Activated CD8-positive, alpha-beta memory T cell treated with anti-CD3 and anti-CD28 coated beads for 36 hours (primary cell): ENCODE results near the gene CD109. TPM values are rescaled to one million over a fixed set of nuclear protein-coding genes. Genes with fewer than 3 reads are reported as not detected.
"Not testable (repeated sequence)": the region's sequence is repeated elsewhere in the genome, so short reads cannot be mapped to it uniquely, and the experiment has no call there.

Experiments used
- CTCF ChIA-PET: fragments of 350-600 bp; sonication (Branson Sonifier 250); formaldehyde crosslinking; loops from one replicate; lab custom pipeline; 2021; ENCODE audit warnings: antibody characterized with exemption; lab: Charles Lee
- POLR2A ChIA-PET: fragments of 350-600 bp; sonication (Branson Sonifier 250); formaldehyde crosslinking; loops from one replicate; lab custom pipeline; 2021; ENCODE audit warnings: antibody characterized with exemption; lab: Charles Lee
- total RNA-seq, 2 experiments: library from RNA; stranded (reverse); gene quantifications; one replicate each; pipeline ENCODE4 v1.2.3, GENCODE V29; 2021

Gene CD109
- total RNA-seq, 2 experiments from 2014 or later: 15.4 to 15.8 TPM

- POLR2A ChIA-PET, CTCF ChIA-PET: not testable (repeated sequence)
Measured at GRCh38 chr6:73679846-73680245, 16.2 kb upstream of the CD109 start.

- CTCF ChIA-PET: no interaction called here
- POLR2A ChIA-PET: no interaction called here
Measured at GRCh38 chr6:73680289-73680918, 15.6 kb upstream of the CD109 start.

- POLR2A ChIA-PET, CTCF ChIA-PET: not testable (repeated sequence)
Measured at GRCh38 chr6:73683574-73683973, 12.4 kb upstream of the CD109 start.

GRCh38 chr6:73688351-73688750, 7.7 kb upstream of the CD109 start:
- ChIA-PET POLR2A (no interaction called here), CTCF (interaction anchor here (0.9 kb wide), 1 partner anchor 11 kb away, joined by 3 read pairs; no protein-coding TSS in a partner anchor)

- ChIA-PET POLR2A (no interaction called here), CTCF (interaction anchor here (0.6 kb wide), 1 partner anchor 310 kb away, joined by 5 read pairs; no protein-coding TSS in a partner anchor)
Measured at GRCh38 chr6:73690056-73690455, 5.9 kb upstream of the CD109 start.

GRCh38 chr6:73691512-73691911, 4.5 kb upstream of the CD109 start:
- POLR2A ChIA-PET: no interaction called here

GRCh38 chr6:73694711-73695411, 1.1 kb upstream of the CD109 start:
- POLR2A ChIA-PET: no interaction called here
- CTCF ChIA-PET: interaction anchor here (1.7 kb wide), 1 partner anchor 19 kb away, joined by 4 read pairs; no protein-coding TSS in a partner anchor

More at GRCh38 chr6:73691512-73691911, 4.5 kb upstream of the CD109 start:
- CTCF ChIA-PET: interaction anchor here (0.6 to 1.5 kb wide), 4 partner anchors 37 to 47 kb away, joined by 3 to 4 read pairs (median 4); no protein-coding TSS in a partner anchor

GRCh38 chr6:73696966-73697655, 1.1 kb downstream of the CD109 start:
- CTCF ChIA-PET: no interaction called here
- POLR2A ChIA-PET: no interaction called here

GRCh38 chr6:73699676-73700459, 3.9 kb downstream of the CD109 start:
- CTCF ChIA-PET: interaction anchor here (1.4 kb wide), 1 partner anchor 1509 kb away, joined by 3 read pairs; no protein-coding TSS in a partner anchor
- POLR2A ChIA-PET: no interaction called here

GRCh38 chr6:73702444-73702843, 6.4 kb downstream of the CD109 start:
- POLR2A ChIA-PET: no interaction called here
- CTCF ChIA-PET: interaction anchor here (1.2 kb wide), 1 partner anchor 30 kb away, joined by 3 read pairs; no protein-coding TSS in a partner anchor

GRCh38 chr6:73703466-73703865, 7.5 kb downstream of the CD109 start:
- POLR2A ChIA-PET: no interaction called here
- CTCF ChIA-PET: interaction anchor here (1.2 kb wide), 1 partner anchor 29 kb away, joined by 3 read pairs; no protein-coding TSS in a partner anchor

GRCh38 chr6:73704260-73704659, 8.3 kb downstream of the CD109 start:
- ChIA-PET POLR2A (no interaction called here), CTCF (no interaction called here)

GRCh38 chr6:73704798-73705197, 8.8 kb downstream of the CD109 start:
- POLR2A ChIA-PET: no interaction called here

GRCh38 chr6:73706971-73707370, 11.0 kb downstream of the CD109 start:
- ChIA-PET POLR2A (no interaction called here), CTCF (no interaction called here)

More at GRCh38 chr6:73704798-73705197, 8.8 kb downstream of the CD109 start:
- CTCF ChIA-PET: no interaction called here

- ChIA-PET CTCF (no interaction called here), POLR2A (no interaction called here)
Measured at GRCh38 chr6:73710470-73710869, 14.5 kb downstream of the CD109 start.

- CTCF ChIA-PET: no interaction called here
- POLR2A ChIA-PET: no interaction called here
Measured at GRCh38 chr6:73710948-73711347, 14.9 kb downstream of the CD109 start.

- CTCF ChIA-PET: no interaction called here
- POLR2A ChIA-PET: no interaction called here
Measured at GRCh38 chr6:73712535-73713173, 16.7 kb downstream of the CD109 start.

- ChIA-PET POLR2A (no interaction called here), CTCF (no interaction called here)
Measured at GRCh38 chr6:73713426-73714147, 17.6 kb downstream of the CD109 start.
